Calu3 (cell line): ENCODE results near the gene RAB7B. TPM values are rescaled to one million over a fixed set of nuclear protein-coding genes. Genes with fewer than 3 reads are reported as not detected.

ENCODE experiments used
- BruUV-seq: library from RNA; stranded (reverse); fragments of 400-500 nt; replicated peaks from 2 replicates; lab custom pipeline; 2021; lab: Mats Ljungman, UMichigan
- CTCF ChIA-PET: fragments of 300-600 bp; sonication (Branson Sonifier 250); formaldehyde crosslinking; loops from one replicate; lab custom pipeline; 2022; ENCODE audit warnings: antibody characterized with exemption; lab: Charles Lee
- DNase-seq: peaks from one replicate; pipeline ENCODE4 v3.0.0; 2022
- H3K27ac Mint-ChIP-seq: one replicate; pipeline ENCODE4 v1.8.0; 2022; ENCODE audit warnings: mixed read lengths; ENCODE audit not compliant: unreplicated experiment
- H3K27me3 Mint-ChIP-seq: one replicate; pipeline ENCODE4 v1.8.0; 2022; ENCODE audit warnings: mixed read lengths; ENCODE audit not compliant: unreplicated experiment
- H3K36me3 Mint-ChIP-seq: one replicate; pipeline ENCODE4 v1.8.0; 2022; ENCODE audit warnings: mild to moderate bottlenecking, moderate library complexity, mixed read lengths; ENCODE audit not compliant: insufficient read depth, unreplicated experiment
- H3K4me1 Mint-ChIP-seq: one replicate; pipeline ENCODE4 v1.8.0; 2022; ENCODE audit warnings: mild to moderate bottlenecking, low read depth, mixed read lengths; ENCODE audit not compliant: unreplicated experiment
- H3K4me3 Mint-ChIP-seq: one replicate; pipeline ENCODE4 v1.8.0; 2022; ENCODE audit warnings: mild to moderate bottlenecking, low read depth, moderate library complexity, mixed read lengths; ENCODE audit not compliant: unreplicated experiment
- H3K9me3 Mint-ChIP-seq: one replicate; pipeline ENCODE4 v1.8.0; 2022; ENCODE audit warnings: low read depth, mixed read lengths; ENCODE audit not compliant: unreplicated experiment
- CTCF ChIP-seq: fragments of 200-600 bp; IDR thresholded peaks from one replicate; pipeline ENCODE4 v1.8.0; 2022; ENCODE audit warnings: antibody characterized with exemption; ENCODE audit not compliant: unreplicated experiment
- intact Hi-C: fragments of 100-400 bp; cut with micrococcal nuclease; formaldehyde crosslinking; loops from one replicate; pipeline ENCODE4 v1.10.0; 2022; ENCODE audit not compliant: unreplicated experiment
- total RNA-seq: library from RNA; stranded (reverse); gene quantifications from 2 replicates; pipeline ENCODE4 v1.2.3, GENCODE V29; 2022

Gene RAB7B
- total RNA-seq, 1 experiment from 2014 or later, result 1.1 TPM

DNA sequence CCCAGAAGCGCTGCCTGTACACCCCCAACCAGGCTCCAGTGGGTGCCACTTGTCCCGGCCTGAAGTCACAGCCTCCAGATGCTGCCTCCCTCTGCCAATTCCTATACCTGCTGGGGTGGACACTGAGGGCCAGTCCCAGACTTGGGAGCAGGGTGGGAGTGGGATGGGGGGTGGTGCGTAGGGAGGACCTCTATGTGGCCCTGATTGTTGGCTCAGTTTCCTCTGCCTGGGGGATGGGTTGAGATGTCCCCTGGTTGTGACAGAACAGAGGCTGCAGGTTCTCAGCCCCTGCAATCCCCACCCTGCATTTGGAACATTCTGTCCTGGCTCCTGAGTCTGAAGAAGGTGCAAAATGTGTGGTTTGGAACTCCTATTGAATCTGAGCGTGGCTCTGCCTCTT lies 27.2 kb downstream of the RAB7B start:
- H3K9me3 Mint-ChIP-seq, result peaks cover 17% of the 10 kb centered on the region
- peaks cover 25% of the 10 kb centered on the region for H3K4me1 Mint-ChIP-seq
- no peaks in the 10 kb centered on the region for H3K36me3 Mint-ChIP-seq
- no peak for DNase-seq
- TF ChIP-seq CTCF, result no peak
- intact Hi-C loops, result no loop called here
- BruUV-seq, result no TSS peak
- CTCF ChIA-PET, result interaction anchor here (1.4 to 4.9 kb wide), 5 partner anchors 46 to 184 kb away, joined by 4 to 294 read pairs (median 13); no protein-coding TSS in a partner anchor
- no peak overlapping the region for H3K4me3 Mint-ChIP-seq
- H3K27ac Mint-ChIP-seq, result no peak overlapping the region
- H3K27me3 Mint-ChIP-seq, result no peaks in the 10 kb centered on the region

GRCh38 chr1:205975387-205975998 lies 27.7 kb downstream of the RAB7B start:
- no peak for TF ChIP-seq CTCF
- Mint-ChIP-seq H3K4me3 (no peak overlapping the region), H3K9me3 (peaks cover 17% of the 10 kb centered on the region), H3K27me3 (no peaks in the 10 kb centered on the region), H3K36me3 (no peaks in the 10 kb centered on the region), H3K4me1 (peaks cover 28% of the 10 kb centered on the region), H3K27ac (no peak overlapping the region)
- intact Hi-C loops, result no loop called here
- CTCF ChIA-PET, result interaction anchor here (1.4 to 2.2 kb wide), 2 partner anchors 180 to 184 kb away, joined by 4 to 47 read pairs; no protein-coding TSS in a partner anchor
- no peak for DNase-seq
- BruUV-seq, result no TSS peak

- no peak overlapping the region for H3K4me3 Mint-ChIP-seq
These were observed 28.5 kb downstream of the RAB7B start for GRCh38 chr1:205974712-205975111.

GRCh38 chr1:205973377-205974232 lies 29.6 kb downstream of the RAB7B start:
- Mint-ChIP-seq H3K4me1 (peaks cover 31% of the 10 kb centered on the region), H3K4me3 (no peak overlapping the region), H3K27me3 (no peaks in the 10 kb centered on the region), H3K36me3 (no peaks in the 10 kb centered on the region), H3K9me3 (peaks cover 17% of the 10 kb centered on the region), H3K27ac (no peak overlapping the region)
- intact Hi-C loops, result no loop called here
- BruUV-seq, result no TSS peak
- DNase-seq, result no peak
- CTCF ChIA-PET, result no interaction called here
- no peak for TF ChIP-seq CTCF

More at GRCh38 chr1:205974712-205975111, 28.5 kb downstream of the RAB7B start:
- Mint-ChIP-seq H3K4me1 (peaks cover 31% of the 10 kb centered on the region), H3K36me3 (no peaks in the 10 kb centered on the region), H3K27me3 (no peaks in the 10 kb centered on the region), H3K27ac (no peak overlapping the region), H3K9me3 (peaks cover 17% of the 10 kb centered on the region)
- no peak for TF ChIP-seq CTCF
- intact Hi-C loops, result no loop called here
- CTCF ChIA-PET, result no interaction called here
- no peak for DNase-seq
- BruUV-seq, result no TSS peak
